OCI-LY1 (cell line): ENCODE data around the gene RAB11FIP4.

Experiments
- EZH2 ChIP-seq: fragments of 200-600 bp; sonication (generic), shearing (Covaris generic); IDR thresholded peaks from 2 replicates; pipeline ENCODE4 v1.8.0; 2017; ENCODE audit warnings: borderline replicate concordance, mixed run types, mild to moderate bottlenecking, antibody characterized with exemption, low read length, moderate library complexity, mixed read lengths
- TF ChIP-seq, protein P1 (sequence below): fragments of 200-600 bp; sonication (generic), shearing (Covaris generic); IDR thresholded peaks from 2 replicates; pipeline ENCODE4 v1.5.1; 2017; ENCODE audit warnings: mild to moderate bottlenecking, antibody characterized with exemption, low read length, moderate library complexity, mixed read lengths

- TF ChIP-seq, protein P1, sequence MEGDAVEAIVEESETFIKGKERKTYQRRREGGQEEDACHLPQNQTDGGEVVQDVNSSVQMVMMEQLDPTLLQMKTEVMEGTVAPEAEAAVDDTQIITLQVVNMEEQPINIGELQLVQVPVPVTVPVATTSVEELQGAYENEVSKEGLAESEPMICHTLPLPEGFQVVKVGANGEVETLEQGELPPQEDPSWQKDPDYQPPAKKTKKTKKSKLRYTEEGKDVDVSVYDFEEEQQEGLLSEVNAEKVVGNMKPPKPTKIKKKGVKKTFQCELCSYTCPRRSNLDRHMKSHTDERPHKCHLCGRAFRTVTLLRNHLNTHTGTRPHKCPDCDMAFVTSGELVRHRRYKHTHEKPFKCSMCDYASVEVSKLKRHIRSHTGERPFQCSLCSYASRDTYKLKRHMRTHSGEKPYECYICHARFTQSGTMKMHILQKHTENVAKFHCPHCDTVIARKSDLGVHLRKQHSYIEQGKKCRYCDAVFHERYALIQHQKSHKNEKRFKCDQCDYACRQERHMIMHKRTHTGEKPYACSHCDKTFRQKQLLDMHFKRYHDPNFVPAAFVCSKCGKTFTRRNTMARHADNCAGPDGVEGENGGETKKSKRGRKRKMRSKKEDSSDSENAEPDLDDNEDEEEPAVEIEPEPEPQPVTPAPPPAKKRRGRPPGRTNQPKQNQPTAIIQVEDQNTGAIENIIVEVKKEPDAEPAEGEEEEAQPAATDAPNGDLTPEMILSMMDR = no peak
- TF ChIP-seq EZH2 = no peak
Observed at GRCh38 chr17:31415004-31415454, 23.6 kb downstream of the RAB11FIP4 start.
